HCT116 (cell line): Measurements from ENCODE around the gene RTTN. TPM values are rescaled to one million over a fixed set of nuclear protein-coding genes. Genes with fewer than 3 reads are reported as not detected.

Source experiments
- ATAC-seq: fragments of 200-7000 bp; cut with Tn5 transposase; 2 replicates; pipeline ENCODE4 v1.9.1; 2020; ENCODE audit warnings: mild to moderate bottlenecking, moderate library complexity
- BruUV-seq: library from RNA; stranded (reverse); fragments of 400-500 nt; replicated peaks from 2 replicates; lab custom pipeline; 2021; lab: Mats Ljungman, UMichigan
- CTCF ChIA-PET: fragments of 300-600 bp; sonication (Branson Sonifier 250); formaldehyde crosslinking; loops from one replicate; lab custom pipeline; 2021; ENCODE audit warnings: antibody characterized with exemption; lab: Charles Lee
- POLR2A ChIA-PET: fragments of 300-600, 350-600 bp; sonication (Branson Sonifier 250); formaldehyde crosslinking; loops from one replicate; lab custom pipeline; 2021; ENCODE audit warnings: antibody characterized with exemption; lab: Charles Lee
- RAD21 ChIA-PET, 2 experiments: fragments of 300-600 bp; sonication (Branson Sonifier 250); formaldehyde crosslinking; loops; one replicate each; lab custom pipeline; 2023; ENCODE audit warnings: low total read pairs in 2 of 2; ENCODE audit not compliant: uncharacterized antibody in 2 of 2, unreplicated experiment in 2 of 2, low non-redundant PET in 1 of 2; lab: Charles Lee
- DNase-seq: peaks from one replicate; pipeline ENCODE4 v3.0.0-alpha.2; 2010; ENCODE audit warnings: low read depth, low spot score
- H2AFZ ChIP-seq: fragments of 200-600 bp; shearing (Covaris generic), sonication (generic); 2 replicates; pipeline ENCODE4 v1.6.1; 2017; ENCODE audit warnings: low read depth, mixed run types, mixed read lengths, antibody characterized with exemption, low read length; ENCODE audit not compliant: poor library complexity, severe bottlenecking
- H3K27ac ChIP-seq: 2 replicates; pipeline ENCODE4 v1.5.1; 2012; ENCODE audit warnings: low read depth, low read length
- H3K27me3 ChIP-seq: fragments of 200-600 bp; sonication (generic); 2 replicates; pipeline ENCODE4 v1.6.1; 2016; ENCODE audit warnings: mixed run types, low read length, mixed read lengths; ENCODE audit not compliant: insufficient read depth
- H3K36me3 ChIP-seq, 2 experiments: fragments of 200-500 bp in 1 of 2; fragments of 200-600 bp in 1 of 2; sonication (Bioruptor generic) in 1 of 2; sonication (generic) in 1 of 2; 2 replicates each; pipeline versions ENCODE4 v1.5.1 to v1.6.1; 2014 to 2016; ENCODE audit warnings: low read length in 2 of 2, inconsistent platforms in 1 of 2, mixed read lengths in 1 of 2, mixed run types in 1 of 2; ENCODE audit not compliant: insufficient read depth in 2 of 2, control insufficient read depth in 1 of 2
- H3K4me1 ChIP-seq, 2 experiments: fragments of 200-600 bp in 1 of 2; sonication (generic) in 1 of 2; 2 replicates each; pipeline versions ENCODE4 v1.5.1 to v1.6.1; 2012 to 2017; ENCODE audit warnings: low read length in 2 of 2, inconsistent platforms in 1 of 2, mild to moderate bottlenecking in 1 of 2, mixed read lengths in 1 of 2, mixed run types in 1 of 2, moderate library complexity in 1 of 2; ENCODE audit not compliant: insufficient read depth in 2 of 2, control insufficient read depth in 1 of 2
- H3K4me2 ChIP-seq: fragments of 200-600 bp; sonication (generic); 2 replicates; pipeline ENCODE4 v1.6.1; 2017; ENCODE audit warnings: mixed run types, low read length, mixed read lengths
- H3K4me3 ChIP-seq, 2 experiments: fragments of 200-600 bp in 1 of 2; sonication (generic) in 1 of 2; replicated peaks in 1 of 2; 2 replicates each; pipeline ENCODE4 v1.5.1; 2011 to 2016; ENCODE audit warnings: low read length in 2 of 2, control low read depth in 1 of 2, low read depth in 1 of 2, mild to moderate bottlenecking in 1 of 2, mixed read lengths in 1 of 2, mixed run types in 1 of 2
- H3K79me2 ChIP-seq: fragments of 200-600 bp; sonication (generic); 2 replicates; pipeline ENCODE4 v1.6.1; 2017; ENCODE audit warnings: mild to moderate bottlenecking, mixed run types, low read length, moderate library complexity, mixed read lengths; ENCODE audit not compliant: insufficient read depth
- H3K9ac ChIP-seq: fragments of 200-600 bp; sonication (generic); 2 replicates; pipeline ENCODE4 v1.6.1; 2016; ENCODE audit warnings: low read length, mixed read lengths
- H3K9me2 ChIP-seq: fragments of 200-600 bp; sonication (generic), shearing (Covaris generic); 2 replicates; pipeline ENCODE4 v1.6.1; 2017; ENCODE audit warnings: mixed run types, mild to moderate bottlenecking, moderate library complexity; ENCODE audit not compliant: insufficient read depth
- H3K9me3 ChIP-seq, 2 experiments: fragments of 200-500 bp in 1 of 2; fragments of 200-600 bp in 1 of 2; sonication (Bioruptor generic) in 1 of 2; sonication (generic) in 1 of 2; 2 replicates each; pipeline ENCODE4 v1.6.1; 2014 to 2017; ENCODE audit warnings: low read length in 2 of 2, mixed read lengths in 2 of 2, inconsistent platforms in 1 of 2, low read depth in 1 of 2, mild to moderate bottlenecking in 1 of 2, mixed run types in 1 of 2, moderate library complexity in 1 of 2; ENCODE audit not compliant: control insufficient read depth in 1 of 2, insufficient read depth in 1 of 2
- H4K20me1 ChIP-seq: fragments of 200-600 bp; sonication (generic), shearing (Covaris generic); 2 replicates; pipeline ENCODE4 v1.6.1; 2017; ENCODE audit warnings: mixed run types, mild to moderate bottlenecking, moderate library complexity; ENCODE audit not compliant: insufficient read depth
- CEBPB ChIP-seq: IDR thresholded peaks from 2 replicates; pipeline ENCODE4 v1.6.1; 2012; ENCODE audit warnings: low read depth
- EZH2 ChIP-seq: fragments of 200-600 bp; sonication (generic); IDR thresholded peaks from 2 replicates; pipeline ENCODE4 v1.6.1; 2017; ENCODE audit warnings: antibody characterized with exemption, mixed run types
- EZH2phosphoT487 ChIP-seq: fragments of 200-600 bp; IDR thresholded peaks from 2 replicates; pipeline ENCODE4 v1.6.1; 2018; ENCODE audit warnings: antibody characterized with exemption, borderline replicate concordance
- FOSL1 ChIP-seq: IDR thresholded peaks from 2 replicates; pipeline ENCODE4 v1.6.1; 2012; ENCODE audit warnings: low read depth
- SP1 ChIP-seq: IDR thresholded peaks from 2 replicates; pipeline ENCODE4 v1.6.1; 2012; ENCODE audit warnings: low read depth
- SRF ChIP-seq: IDR thresholded peaks from 2 replicates; pipeline ENCODE4 v1.6.1; 2012; ENCODE audit warnings: low read depth
- TCF7L2 ChIP-seq: IDR thresholded peaks from 2 replicates; pipeline ENCODE4 v1.7.0; 2011; ENCODE audit warnings: borderline replicate concordance, inconsistent platforms; ENCODE audit not compliant: insufficient read depth, insufficient read length; ENCODE audit errors: extremely low read depth
- intact Hi-C: fragments of 100-400 bp; cut with micrococcal nuclease; formaldehyde crosslinking; loops from 2 replicates; pipeline ENCODE4 v1.10.0; 2022
- total RNA-seq: library from RNA; stranded (reverse); gene quantifications from one replicate; pipeline ENCODE4 v1.2.1, GENCODE V29; 2021; ENCODE audit not compliant: unreplicated experiment
- TF ChIP-seq, protein P1 (sequence below), 3 experiments: fragments of 200-600 bp in 1 of 3; sonication (generic) in 1 of 3; IDR thresholded peaks in 2 of 3; conservative IDR thresholded peaks in 1 of 3; 2 replicates each; pipeline ENCODE4 v1.5.1; 2012 to 2017; ENCODE audit warnings: low read depth in 2 of 3, low read length in 2 of 3, antibody characterized with exemption in 1 of 3, borderline replicate concordance in 1 of 3, control low read depth in 1 of 3, mild to moderate bottlenecking in 1 of 3, mixed read lengths in 1 of 3, mixed run types in 1 of 3, moderate library complexity in 1 of 3; ENCODE audit not compliant: insufficient read depth in 1 of 3
- TF ChIP-seq, protein P2 (sequence below): IDR thresholded peaks from 2 replicates; pipeline ENCODE4 v1.6.1; 2012
- TF ChIP-seq, protein P3 (sequence below): IDR thresholded peaks from 2 replicates; pipeline ENCODE4 v1.6.1; 2012
- TF ChIP-seq, protein P4 (sequence below): IDR thresholded peaks from 2 replicates; pipeline ENCODE4 v1.6.1; 2011; ENCODE audit warnings: mild to moderate bottlenecking, low read length, moderate library complexity; ENCODE audit not compliant: insufficient replicate concordance; ENCODE audit errors: extremely low read depth

RTTN gene
- total RNA-seq, 1 experiment from 2014 or later: 41.2 TPM

DNA sequence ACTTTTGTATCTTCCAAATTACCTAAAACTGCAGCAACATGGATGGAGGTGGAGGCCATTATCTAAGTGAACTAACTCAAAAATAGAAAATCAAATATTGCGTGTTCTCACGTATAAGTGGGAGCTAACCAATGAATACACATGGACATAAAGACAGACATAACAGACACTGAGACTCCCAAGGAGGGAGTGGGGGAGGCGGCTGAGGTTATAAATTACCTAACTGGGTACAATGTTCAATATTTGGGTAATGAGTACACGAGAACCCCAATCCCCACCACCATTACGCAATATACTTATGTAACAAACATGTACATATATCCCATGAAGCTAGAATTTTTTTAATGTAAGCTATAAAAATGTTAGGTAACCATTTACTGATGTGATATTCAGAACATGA lies 119.8 kb downstream of the RTTN start:
- Histone ChIP-seq H3K4me2 (no peak overlapping the region), H2AFZ (no peak overlapping the region), H3K9me2 (no peaks in the 10 kb centered on the region), H4K20me1 (no peaks in the 10 kb centered on the region), H3K79me2 (no peaks in the 10 kb centered on the region), H3K27ac (no peak overlapping the region), H3K4me1 (no peaks in the 10 kb centered on the region), H3K9me3 (no peaks in the 10 kb centered on the region), H3K27me3 (no peaks in the 10 kb centered on the region), H3K9ac (no peak overlapping the region), H3K36me3 (peaks cover 7 to 15% of the 10 kb centered on the region in 2 experiments; a peak in 3 of 4 replicates), H3K4me3 (no peak overlapping the region)
- BruUV-seq: no TSS peak
- no peak for ATAC-seq
- CTCF ChIA-PET: interaction anchor here (1.0 to 2.1 kb wide), 3 partner anchors 447 to 1239 kb away, joined by 3 to 5 read pairs (median 4); no protein-coding TSS in a partner anchor
- intact Hi-C loops: loop anchor here (1.0 to 10.0 kb wide), 5 partner anchors 367 to 1351 kb away; no protein-coding TSS in a partner anchor
- RAD21 ChIA-PET: no interaction called here
- no peak for TF ChIP-seq CEBPB
- no peak for DNase-seq
- POLR2A ChIA-PET: no interaction called here

DNA sequence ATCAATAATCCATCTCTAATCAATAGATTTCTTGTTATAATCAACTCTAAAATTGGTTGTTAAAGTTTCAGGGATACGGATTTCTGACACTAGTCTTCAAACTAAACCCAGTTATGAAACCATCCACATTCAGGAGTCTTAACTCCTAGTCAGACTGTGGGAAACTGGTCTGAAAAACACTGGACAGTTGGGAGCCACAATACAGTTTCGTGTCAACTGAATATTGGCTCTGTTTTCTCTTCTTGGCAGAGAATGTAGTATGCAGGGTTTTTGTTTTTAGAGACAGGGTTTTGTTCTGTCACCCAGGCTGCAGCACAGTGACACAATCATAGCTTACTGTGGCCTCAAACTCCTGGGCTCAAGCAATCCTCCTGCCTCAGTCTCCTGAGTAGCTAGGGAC lies 123.1 kb downstream of the RTTN start:
- no peak overlapping the region for H3K4me3 ChIP-seq
- H3K4me1 ChIP-seq: no peaks in the 10 kb centered on the region
- no peak overlapping the region for H3K9ac ChIP-seq
- no peak overlapping the region for H3K27ac ChIP-seq
- ATAC-seq: no peak
- no peak overlapping the region for H2AFZ ChIP-seq
- BruUV-seq: no TSS peak
- H3K36me3 ChIP-seq: peaks cover 3% of the 10 kb centered on the region in 2 experiments; a peak in 2 of 4 replicates
- ChIA-PET CTCF (no interaction called here), POLR2A (no interaction called here), RAD21 (no interaction called here)
- no peaks in the 10 kb centered on the region for H3K27me3 ChIP-seq
- H3K9me3 ChIP-seq: no peaks in the 10 kb centered on the region
- H3K79me2 ChIP-seq: no peaks in the 10 kb centered on the region
- no peaks in the 10 kb centered on the region for H4K20me1 ChIP-seq
- H3K9me2 ChIP-seq: no peaks in the 10 kb centered on the region
- no peak overlapping the region for H3K4me2 ChIP-seq
- intact Hi-C loops: loop anchor here (10.0 kb wide), 3 partner anchors 798 to 1348 kb away; no protein-coding TSS in a partner anchor
- no peak for DNase-seq
- no peak for TF ChIP-seq FOSL1
- TF ChIP-seq, protein P1, sequence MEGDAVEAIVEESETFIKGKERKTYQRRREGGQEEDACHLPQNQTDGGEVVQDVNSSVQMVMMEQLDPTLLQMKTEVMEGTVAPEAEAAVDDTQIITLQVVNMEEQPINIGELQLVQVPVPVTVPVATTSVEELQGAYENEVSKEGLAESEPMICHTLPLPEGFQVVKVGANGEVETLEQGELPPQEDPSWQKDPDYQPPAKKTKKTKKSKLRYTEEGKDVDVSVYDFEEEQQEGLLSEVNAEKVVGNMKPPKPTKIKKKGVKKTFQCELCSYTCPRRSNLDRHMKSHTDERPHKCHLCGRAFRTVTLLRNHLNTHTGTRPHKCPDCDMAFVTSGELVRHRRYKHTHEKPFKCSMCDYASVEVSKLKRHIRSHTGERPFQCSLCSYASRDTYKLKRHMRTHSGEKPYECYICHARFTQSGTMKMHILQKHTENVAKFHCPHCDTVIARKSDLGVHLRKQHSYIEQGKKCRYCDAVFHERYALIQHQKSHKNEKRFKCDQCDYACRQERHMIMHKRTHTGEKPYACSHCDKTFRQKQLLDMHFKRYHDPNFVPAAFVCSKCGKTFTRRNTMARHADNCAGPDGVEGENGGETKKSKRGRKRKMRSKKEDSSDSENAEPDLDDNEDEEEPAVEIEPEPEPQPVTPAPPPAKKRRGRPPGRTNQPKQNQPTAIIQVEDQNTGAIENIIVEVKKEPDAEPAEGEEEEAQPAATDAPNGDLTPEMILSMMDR (IDR thresholded peaks at IDR 0.05 in 2 of 3, conservative IDR thresholded peaks at IDR 0.05 in 1 of 3; ENCODE audit: borderline replicate concordance in 1 of 3, insufficient read depth in 1 of 3, low read depth in 2 of 3, low read length in 2 of 3): no peak
- no peak for TF ChIP-seq SRF
- TF ChIP-seq TCF7L2: no peak
- TF ChIP-seq, protein P2, sequence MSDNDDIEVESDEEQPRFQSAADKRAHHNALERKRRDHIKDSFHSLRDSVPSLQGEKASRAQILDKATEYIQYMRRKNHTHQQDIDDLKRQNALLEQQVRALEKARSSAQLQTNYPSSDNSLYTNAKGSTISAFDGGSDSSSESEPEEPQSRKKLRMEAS: no peak
- TF ChIP-seq SP1: no peak
- no peak for TF ChIP-seq EZH2phosphoT487
- TF ChIP-seq EZH2: no peak
- TF ChIP-seq, protein P3, sequence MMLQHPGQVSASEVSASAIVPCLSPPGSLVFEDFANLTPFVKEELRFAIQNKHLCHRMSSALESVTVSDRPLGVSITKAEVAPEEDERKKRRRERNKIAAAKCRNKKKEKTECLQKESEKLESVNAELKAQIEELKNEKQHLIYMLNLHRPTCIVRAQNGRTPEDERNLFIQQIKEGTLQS: no peak
- TF ChIP-seq, protein P4, sequence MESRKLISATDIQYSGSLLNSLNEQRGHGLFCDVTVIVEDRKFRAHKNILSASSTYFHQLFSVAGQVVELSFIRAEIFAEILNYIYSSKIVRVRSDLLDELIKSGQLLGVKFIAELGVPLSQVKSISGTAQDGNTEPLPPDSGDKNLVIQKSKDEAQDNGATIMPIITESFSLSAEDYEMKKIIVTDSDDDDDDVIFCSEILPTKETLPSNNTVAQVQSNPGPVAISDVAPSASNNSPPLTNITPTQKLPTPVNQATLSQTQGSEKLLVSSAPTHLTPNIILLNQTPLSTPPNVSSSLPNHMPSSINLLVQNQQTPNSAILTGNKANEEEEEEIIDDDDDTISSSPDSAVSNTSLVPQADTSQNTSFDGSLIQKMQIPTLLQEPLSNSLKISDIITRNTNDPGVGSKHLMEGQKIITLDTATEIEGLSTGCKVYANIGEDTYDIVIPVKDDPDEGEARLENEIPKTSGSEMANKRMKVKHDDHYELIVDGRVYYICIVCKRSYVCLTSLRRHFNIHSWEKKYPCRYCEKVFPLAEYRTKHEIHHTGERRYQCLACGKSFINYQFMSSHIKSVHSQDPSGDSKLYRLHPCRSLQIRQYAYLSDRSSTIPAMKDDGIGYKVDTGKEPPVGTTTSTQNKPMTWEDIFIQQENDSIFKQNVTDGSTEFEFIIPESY: no peak
